ENCODE measurements around the gene PSMD1. TPM values are rescaled to one million over a fixed set of nuclear protein-coding genes. Genes with fewer than 3 reads are reported as not detected.

PSMD1 gene
- total and polyA plus RNA-seq, 4 donors: 30.1 to 91.1 (median 56.0) TPM

GRCh38 chr2:231163011-231163410 is 106.3 kb downstream of the PSMD1 start:
- no peak for DNase-seq
- no peaks in the 10 kb centered on the region for H3K27me3 ChIP-seq (ENCODE audit: control insufficient read depth in 3 of 3, insufficient read depth in 3 of 3, low read length in 2 of 3)
- peaks cover 16 to 26% (median 19%) of the 10 kb centered on the region in 4 donors for H3K36me3 ChIP-seq (ENCODE audit: control insufficient read depth in 4 of 4, insufficient read depth in 4 of 4, low read length in 4 of 4)
- 93 to 97% methylated on average over 3 of the region's 3 CpGs for WGBS, 2 donors
- H3K9ac ChIP-seq (ENCODE audit: insufficient read depth in 1 of 2, low read length in 2 of 2): no peak overlapping the region
- no peak for ATAC-seq (ENCODE audit: insufficient read depth, low FRiP score)
- H3K4me1 ChIP-seq (ENCODE audit: control insufficient read depth in 5 of 5, insufficient read depth in 5 of 5, low read length in 5 of 5): peaks cover 0 to 5% (median 0%) of the 10 kb centered on the region in 5 donors
- TF ChIP-seq, protein P1, sequence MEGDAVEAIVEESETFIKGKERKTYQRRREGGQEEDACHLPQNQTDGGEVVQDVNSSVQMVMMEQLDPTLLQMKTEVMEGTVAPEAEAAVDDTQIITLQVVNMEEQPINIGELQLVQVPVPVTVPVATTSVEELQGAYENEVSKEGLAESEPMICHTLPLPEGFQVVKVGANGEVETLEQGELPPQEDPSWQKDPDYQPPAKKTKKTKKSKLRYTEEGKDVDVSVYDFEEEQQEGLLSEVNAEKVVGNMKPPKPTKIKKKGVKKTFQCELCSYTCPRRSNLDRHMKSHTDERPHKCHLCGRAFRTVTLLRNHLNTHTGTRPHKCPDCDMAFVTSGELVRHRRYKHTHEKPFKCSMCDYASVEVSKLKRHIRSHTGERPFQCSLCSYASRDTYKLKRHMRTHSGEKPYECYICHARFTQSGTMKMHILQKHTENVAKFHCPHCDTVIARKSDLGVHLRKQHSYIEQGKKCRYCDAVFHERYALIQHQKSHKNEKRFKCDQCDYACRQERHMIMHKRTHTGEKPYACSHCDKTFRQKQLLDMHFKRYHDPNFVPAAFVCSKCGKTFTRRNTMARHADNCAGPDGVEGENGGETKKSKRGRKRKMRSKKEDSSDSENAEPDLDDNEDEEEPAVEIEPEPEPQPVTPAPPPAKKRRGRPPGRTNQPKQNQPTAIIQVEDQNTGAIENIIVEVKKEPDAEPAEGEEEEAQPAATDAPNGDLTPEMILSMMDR (IDR thresholded peaks at IDR 0.05; ENCODE audit: control extremely low read depth, extremely low read depth): no peak
- no peak overlapping the region for H3K27ac ChIP-seq (ENCODE audit: low read depth in 1 of 2, low read length in 1 of 2)
- no peak overlapping the region for H3K4me3 ChIP-seq
- no peaks in the 10 kb centered on the region for H3K9me3 ChIP-seq (ENCODE audit: control insufficient read depth in 4 of 4, insufficient read depth in 3 of 4, low read length in 3 of 4)

- Histone ChIP-seq H3K4me1 (ENCODE audit: control insufficient read depth in 5 of 5, insufficient read depth in 5 of 5, low read length in 5 of 5) (peaks cover 0 to 5% (median 0%) of the 10 kb centered on the region in 5 donors), H3K9ac (ENCODE audit: insufficient read depth in 1 of 2, low read length in 2 of 2) (no peak overlapping the region), H3K27me3 (ENCODE audit: control insufficient read depth in 3 of 3, insufficient read depth in 3 of 3, low read length in 2 of 3) (no peaks in the 10 kb centered on the region), H3K27ac (ENCODE audit: low read depth in 1 of 2, low read length in 1 of 2) (no peak overlapping the region), H3K4me3 (no peak overlapping the region), H3K9me3 (ENCODE audit: control insufficient read depth in 4 of 4, insufficient read depth in 3 of 4, low read length in 3 of 4) (no peaks in the 10 kb centered on the region), H3K36me3 (ENCODE audit: control insufficient read depth in 4 of 4, insufficient read depth in 4 of 4, low read length in 4 of 4) (peaks cover 16 to 24% (median 19%) of the 10 kb centered on the region in 4 donors)
- ATAC-seq (ENCODE audit: insufficient read depth, low FRiP score): no peak
- no peak for DNase-seq
- WGBS, 2 donors: 95 to 96% methylated on average over 4 of the region's 4 CpGs
- TF ChIP-seq, protein P1 (IDR thresholded peaks at IDR 0.05; ENCODE audit: control extremely low read depth, extremely low read depth): no peak
Observed at GRCh38 chr2:231163414-231164095, 106.9 kb downstream of the PSMD1 start.

DNA sequence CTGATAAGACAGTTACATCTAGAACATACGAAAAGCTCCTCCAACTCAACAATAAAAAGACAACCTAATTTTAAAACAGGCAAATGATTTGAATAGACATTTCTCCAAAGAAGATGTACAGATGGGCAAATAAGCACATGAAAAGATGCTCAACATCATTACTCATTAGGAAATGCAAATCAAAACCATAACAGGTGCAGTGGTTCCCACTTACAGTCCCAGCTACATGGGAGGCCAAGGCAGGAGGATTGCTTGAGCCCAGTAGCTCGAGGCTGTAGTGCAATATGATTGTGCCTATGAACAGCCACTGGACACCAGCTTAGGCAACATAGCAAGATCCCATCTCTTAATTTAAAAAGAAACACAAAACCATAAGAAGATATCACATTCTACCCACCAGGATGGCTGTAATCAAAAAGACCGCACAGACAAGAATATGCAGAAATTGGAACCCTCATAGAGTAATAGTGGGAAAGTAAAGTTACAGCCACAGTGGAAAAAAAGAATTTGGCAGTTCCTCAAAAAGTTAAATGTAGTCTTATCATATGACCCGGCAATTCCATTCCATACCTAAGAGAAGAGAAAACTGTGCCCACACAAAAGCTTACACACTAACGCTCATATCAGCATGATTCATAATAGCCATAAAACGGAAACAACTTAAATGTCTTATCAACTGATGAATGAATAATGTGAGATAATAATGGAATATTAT is 111.2 kb downstream of the PSMD1 start:
- Histone ChIP-seq H3K27me3 (ENCODE audit: control insufficient read depth in 3 of 3, insufficient read depth in 3 of 3, low read length in 2 of 3) (no peaks in the 10 kb centered on the region), H3K27ac (ENCODE audit: low read depth in 1 of 2, low read length in 1 of 2) (no peak overlapping the region), H3K4me1 (ENCODE audit: control insufficient read depth in 5 of 5, insufficient read depth in 5 of 5, low read length in 5 of 5) (peaks cover 0 to 11% (median 0%) of the 10 kb centered on the region in 5 donors), H3K36me3 (ENCODE audit: control insufficient read depth in 4 of 4, insufficient read depth in 4 of 4, low read length in 4 of 4) (peaks cover 12 to 36% (median 30%) of the 10 kb centered on the region in 4 donors), H3K4me3 (no peak overlapping the region), H3K9me3 (ENCODE audit: control insufficient read depth in 4 of 4, insufficient read depth in 3 of 4, low read length in 3 of 4) (no peaks in the 10 kb centered on the region), H3K9ac (ENCODE audit: insufficient read depth in 1 of 2, low read length in 2 of 2) (no peak overlapping the region)
- WGBS, 2 donors: 83 to 94% methylated on average over 6 of the region's 6 CpGs
- TF ChIP-seq, protein P1 (IDR thresholded peaks at IDR 0.05; ENCODE audit: control extremely low read depth, extremely low read depth): no peak
- no peak for ATAC-seq (ENCODE audit: insufficient read depth, low FRiP score)
- no peak for DNase-seq

All from lung (tissue), 12 donors.